HG03196 (cell line): ENCODE results near the gene TNKS1BP1.
"Not testable (repeated sequence)": the region's sequence is repeated elsewhere in the genome, so short reads cannot be mapped to it uniquely, and the experiment has no call there.

Experiments used
- ATAC-seq: cut with Tn5 transposase; IDR thresholded peaks from one replicate; pipeline ENCODE4 v1.9.1; 2021; ENCODE audit not compliant: unreplicated experiment

The TNKS1BP1 gene

GRCh38 chr11:57297221-57297620 is 27.5 kb downstream of the TNKS1BP1 start:
- ATAC-seq: no peak

- ATAC-seq: not testable (repeated sequence)
Observed at GRCh38 chr11:57296205-57296604, 28.5 kb downstream of the TNKS1BP1 start.

- ATAC-seq: no peak
Observed at GRCh38 chr11:57294225-57295131, 30.3 kb downstream of the TNKS1BP1 start.

GRCh38 chr11:57290288-57290687 is 34.5 kb downstream of the TNKS1BP1 start:
- no peak for ATAC-seq

GRCh38 chr11:57288771-57289579 is 35.8 kb downstream of the TNKS1BP1 start:
- ATAC-seq: no peak

- ATAC-seq: no peak
Observed at GRCh38 chr11:57287884-57288283, 36.9 kb downstream of the TNKS1BP1 start.

- no peak for ATAC-seq
Observed at GRCh38 chr11:57283231-57283990, 41.3 kb downstream of the TNKS1BP1 start.

- not testable (repeated sequence) for ATAC-seq
Observed at GRCh38 chr11:57281546-57281945, 43.2 kb downstream of the TNKS1BP1 start.

- ATAC-seq: no peak
Observed at GRCh38 chr11:57279116-57279515, 45.6 kb downstream of the TNKS1BP1 start.

- ATAC-seq: no peak
Observed at GRCh38 chr11:57278721-57279095, 46.0 kb downstream of the TNKS1BP1 start.

- ATAC-seq: no peak
Observed at GRCh38 chr11:57277845-57278720, 46.7 kb downstream of the TNKS1BP1 start.

- ATAC-seq: no peak
Observed at GRCh38 chr11:57276971-57277675, 47.6 kb downstream of the TNKS1BP1 start.

GRCh38 chr11:57276169-57276970 is 48.4 kb downstream of the TNKS1BP1 start:
- ATAC-seq: no peak

- no peak for ATAC-seq
Observed at GRCh38 chr11:57275582-57275981, 49.2 kb downstream of the TNKS1BP1 start.

- no peak for ATAC-seq
Observed at GRCh38 chr11:57274904-57275498, 49.8 kb downstream of the TNKS1BP1 start.

- no peak for ATAC-seq
Observed at GRCh38 chr11:57273448-57274058, 51.2 kb downstream of the TNKS1BP1 start.

GRCh38 chr11:57269571-57270021 is 55.2 kb downstream of the TNKS1BP1 start:
- ATAC-seq: no peak

- ATAC-seq: no peak
Observed at GRCh38 chr11:57266157-57266556, 58.6 kb downstream of the TNKS1BP1 start.
